ENCODE data around the gene LRRC71. TPM values are rescaled to one million over a fixed set of nuclear protein-coding genes. Genes with fewer than 3 reads are reported as not detected.

The LRRC71 gene
- total RNA-seq, 2 donors from 2014 or later = not detected

- no peak for TF ChIP-seq CTCF (IDR thresholded peaks at IDR 0.05)
- DNase-seq (ENCODE audit: low spot score) = no peak
- no peak for ATAC-seq (ENCODE audit: insufficient number of reproducible peaks, low FRiP score, low read depth)
- Histone ChIP-seq H3K36me3 (no peaks in the 10 kb centered on the region), H3K9me3 (no peaks in the 10 kb centered on the region), H3K4me3 (no peak overlapping the region), H3K4me1 (ENCODE audit: control insufficient read depth in 1 of 2, low read depth in 2 of 2) (peaks cover 12 to 54% of the 10 kb centered on the region in 2 donors), H3K27ac (no peak overlapping the region), H3K27me3 (replicated peaks; ENCODE audit: insufficient read depth) (no peaks in the 10 kb centered on the region)
Observed at GRCh38 chr1:156898971-156899664, 21.3 kb upstream of the LRRC71 start.

- H3K4me3 ChIP-seq = no peak overlapping the region
- peaks cover 12 to 45% of the 10 kb centered on the region in 2 donors for H3K4me1 ChIP-seq (ENCODE audit: control insufficient read depth in 1 of 2, low read depth in 2 of 2)
- H3K9me3 ChIP-seq = no peaks in the 10 kb centered on the region
- H3K27ac ChIP-seq = no peak overlapping the region
- DNase-seq (ENCODE audit: low spot score) = no peak
- TF ChIP-seq CTCF (IDR thresholded peaks at IDR 0.05) = no peak
- no peak for ATAC-seq (ENCODE audit: insufficient number of reproducible peaks, low FRiP score, low read depth)
- H3K27me3 ChIP-seq (replicated peaks; ENCODE audit: insufficient read depth) = no peaks in the 10 kb centered on the region
- no peaks in the 10 kb centered on the region for H3K36me3 ChIP-seq
Observed at GRCh38 chr1:156899956-156900718, 20.3 kb upstream of the LRRC71 start.

- DNase-seq (ENCODE audit: low spot score) (no peak), ATAC-seq (ENCODE audit: insufficient number of reproducible peaks, low FRiP score, low read depth) (no peak)
- no peak overlapping the region for H3K4me3 ChIP-seq
- no peak overlapping the region for H3K27ac ChIP-seq
- no peak for TF ChIP-seq CTCF (IDR thresholded peaks at IDR 0.05)
- peaks cover 10 to 36% of the 10 kb centered on the region in 2 donors for H3K4me1 ChIP-seq (ENCODE audit: control insufficient read depth in 1 of 2, low read depth in 2 of 2)
- no peaks in the 10 kb centered on the region for H3K27me3 ChIP-seq (replicated peaks; ENCODE audit: insufficient read depth)
- H3K36me3 ChIP-seq = no peaks in the 10 kb centered on the region
- no peaks in the 10 kb centered on the region for H3K9me3 ChIP-seq
Observed at GRCh38 chr1:156900896-156901589, 19.4 kb upstream of the LRRC71 start.

DNA sequence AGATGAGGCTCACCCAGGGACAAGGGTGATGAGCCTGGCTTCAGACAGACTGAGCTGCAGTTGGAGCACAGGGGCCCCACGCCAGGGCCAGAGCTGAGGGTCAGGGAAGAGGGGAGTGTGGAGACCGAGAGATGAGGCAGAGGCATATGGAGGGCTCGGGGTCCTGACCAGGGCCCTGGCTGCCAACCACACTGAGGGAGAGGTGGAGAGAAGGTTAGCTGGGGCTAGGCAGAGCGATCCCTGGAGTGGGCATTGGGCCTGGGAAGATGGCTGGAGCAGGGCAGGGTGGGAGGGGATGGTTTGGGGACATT, 18.9 kb upstream of the LRRC71 start:
- Histone ChIP-seq H3K4me3 (no peak overlapping the region), H3K27me3 (replicated peaks; ENCODE audit: insufficient read depth) (no peaks in the 10 kb centered on the region), H3K27ac (no peak overlapping the region), H3K9me3 (no peaks in the 10 kb centered on the region), H3K36me3 (no peaks in the 10 kb centered on the region), H3K4me1 (ENCODE audit: control insufficient read depth in 1 of 2, low read depth in 2 of 2) (peaks cover 10 to 30% of the 10 kb centered on the region in 2 donors)
- no peak for DNase-seq (ENCODE audit: low spot score)
- ATAC-seq (ENCODE audit: insufficient number of reproducible peaks, low FRiP score, low read depth) = no peak
- no peak for TF ChIP-seq CTCF (IDR thresholded peaks at IDR 0.05)

Data from thoracic aorta (tissue), 2 donors.